Measurements from ENCODE around the gene P2RY8.

The P2RY8 gene

GRCh38 chrX:1423215-1423614, 113.8 kb downstream of the P2RY8 start:
- TF ChIP-seq TAF1 (IDR thresholded peaks at IDR 0.05; ENCODE audit: borderline replicate concordance, insufficient read depth, low read length) (no peak), POLR2AphosphoS5 (IDR thresholded peaks at IDR 0.05; ENCODE audit: low read depth, low read length) (no peak), REST (IDR thresholded peaks at IDR 0.05; ENCODE audit: insufficient read depth in 1 of 2, low read depth in 2 of 2, low read length in 2 of 2) (no peak), SIN3A (IDR thresholded peaks at IDR 0.05; ENCODE audit: borderline replicate concordance, insufficient read depth, low read length) (no peak), FOXP2 (optimal IDR thresholded peaks at IDR 0.05; ENCODE audit: borderline replicate concordance, extremely low read depth, extremely low read length, insufficient read depth) (no peak)

GRCh38 chrX:1422135-1422465, 114.9 kb downstream of the P2RY8 start:
- TF ChIP-seq FOXP2 (optimal IDR thresholded peaks at IDR 0.05; ENCODE audit: borderline replicate concordance, extremely low read depth, extremely low read length, insufficient read depth) (no peak), REST (IDR thresholded peaks at IDR 0.05; ENCODE audit: insufficient read depth in 1 of 2, low read depth in 2 of 2, low read length in 2 of 2) (no peak), POLR2AphosphoS5 (IDR thresholded peaks at IDR 0.05; ENCODE audit: low read depth, low read length) (no peak), SIN3A (IDR thresholded peaks at IDR 0.05; ENCODE audit: borderline replicate concordance, insufficient read depth, low read length) (no peak), TAF1 (IDR thresholded peaks at IDR 0.05; ENCODE audit: borderline replicate concordance, insufficient read depth, low read length) (no peak)

GRCh38 chrX:1421433-1422134, 115.4 kb downstream of the P2RY8 start:
- TF ChIP-seq POLR2AphosphoS5 (IDR thresholded peaks at IDR 0.05; ENCODE audit: low read depth, low read length) = no peak
- no peak for TF ChIP-seq SIN3A (IDR thresholded peaks at IDR 0.05; ENCODE audit: borderline replicate concordance, insufficient read depth, low read length)
- TF ChIP-seq TAF1 (IDR thresholded peaks at IDR 0.05; ENCODE audit: borderline replicate concordance, insufficient read depth, low read length) = no peak
- no peak for TF ChIP-seq FOXP2 (optimal IDR thresholded peaks at IDR 0.05; ENCODE audit: borderline replicate concordance, extremely low read depth, extremely low read length, insufficient read depth)
- no peak for TF ChIP-seq REST (IDR thresholded peaks at IDR 0.05; ENCODE audit: insufficient read depth in 1 of 2, low read depth in 2 of 2, low read length in 2 of 2)

- TF ChIP-seq SIN3A (IDR thresholded peaks at IDR 0.05; ENCODE audit: borderline replicate concordance, insufficient read depth, low read length) (no peak), REST (IDR thresholded peaks at IDR 0.05; ENCODE audit: insufficient read depth in 1 of 2, low read depth in 2 of 2, low read length in 2 of 2) (no peak), FOXP2 (optimal IDR thresholded peaks at IDR 0.05; ENCODE audit: borderline replicate concordance, extremely low read depth, extremely low read length, insufficient read depth) (no peak), TAF1 (IDR thresholded peaks at IDR 0.05; ENCODE audit: borderline replicate concordance, insufficient read depth, low read length) (no peak), POLR2AphosphoS5 (IDR thresholded peaks at IDR 0.05; ENCODE audit: low read depth, low read length) (no peak)
These were observed 116.6 kb downstream of the P2RY8 start for GRCh38 chrX:1420371-1420770.
